ENCODE results near the gene LIPC.
A peak's percentile ranks its signal among the peaks of the same experiment; 100 is the strongest.

Gene LIPC

DNA sequence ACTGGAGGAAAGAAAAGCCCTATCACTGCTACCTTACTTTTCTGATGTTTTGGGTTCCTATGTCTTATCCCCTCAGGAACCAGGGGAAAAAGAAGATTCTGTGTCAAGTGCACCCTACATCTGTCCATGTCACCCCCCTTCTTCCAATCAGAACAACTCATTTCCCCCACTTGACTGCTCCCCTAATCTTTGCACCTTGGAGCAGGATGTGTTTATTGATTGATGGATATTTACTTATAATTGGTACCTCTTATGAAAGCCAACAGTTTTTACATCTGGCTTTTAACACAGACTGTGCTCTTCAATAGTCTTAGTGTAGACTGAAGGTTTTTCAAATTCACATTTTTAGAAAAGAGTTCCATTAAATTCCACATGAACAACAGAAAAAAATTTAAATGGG, 33.3 kb downstream of the LIPC start:
- H3K4me3 ChIP-seq: no peak overlapping the region
- TF ChIP-seq, protein P1, sequence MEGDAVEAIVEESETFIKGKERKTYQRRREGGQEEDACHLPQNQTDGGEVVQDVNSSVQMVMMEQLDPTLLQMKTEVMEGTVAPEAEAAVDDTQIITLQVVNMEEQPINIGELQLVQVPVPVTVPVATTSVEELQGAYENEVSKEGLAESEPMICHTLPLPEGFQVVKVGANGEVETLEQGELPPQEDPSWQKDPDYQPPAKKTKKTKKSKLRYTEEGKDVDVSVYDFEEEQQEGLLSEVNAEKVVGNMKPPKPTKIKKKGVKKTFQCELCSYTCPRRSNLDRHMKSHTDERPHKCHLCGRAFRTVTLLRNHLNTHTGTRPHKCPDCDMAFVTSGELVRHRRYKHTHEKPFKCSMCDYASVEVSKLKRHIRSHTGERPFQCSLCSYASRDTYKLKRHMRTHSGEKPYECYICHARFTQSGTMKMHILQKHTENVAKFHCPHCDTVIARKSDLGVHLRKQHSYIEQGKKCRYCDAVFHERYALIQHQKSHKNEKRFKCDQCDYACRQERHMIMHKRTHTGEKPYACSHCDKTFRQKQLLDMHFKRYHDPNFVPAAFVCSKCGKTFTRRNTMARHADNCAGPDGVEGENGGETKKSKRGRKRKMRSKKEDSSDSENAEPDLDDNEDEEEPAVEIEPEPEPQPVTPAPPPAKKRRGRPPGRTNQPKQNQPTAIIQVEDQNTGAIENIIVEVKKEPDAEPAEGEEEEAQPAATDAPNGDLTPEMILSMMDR (IDR thresholded peaks at IDR 0.05): no peak
- no peak for DNase-seq (ENCODE audit: low spot score)
- no peak overlapping the region for H3K27ac ChIP-seq

DNA sequence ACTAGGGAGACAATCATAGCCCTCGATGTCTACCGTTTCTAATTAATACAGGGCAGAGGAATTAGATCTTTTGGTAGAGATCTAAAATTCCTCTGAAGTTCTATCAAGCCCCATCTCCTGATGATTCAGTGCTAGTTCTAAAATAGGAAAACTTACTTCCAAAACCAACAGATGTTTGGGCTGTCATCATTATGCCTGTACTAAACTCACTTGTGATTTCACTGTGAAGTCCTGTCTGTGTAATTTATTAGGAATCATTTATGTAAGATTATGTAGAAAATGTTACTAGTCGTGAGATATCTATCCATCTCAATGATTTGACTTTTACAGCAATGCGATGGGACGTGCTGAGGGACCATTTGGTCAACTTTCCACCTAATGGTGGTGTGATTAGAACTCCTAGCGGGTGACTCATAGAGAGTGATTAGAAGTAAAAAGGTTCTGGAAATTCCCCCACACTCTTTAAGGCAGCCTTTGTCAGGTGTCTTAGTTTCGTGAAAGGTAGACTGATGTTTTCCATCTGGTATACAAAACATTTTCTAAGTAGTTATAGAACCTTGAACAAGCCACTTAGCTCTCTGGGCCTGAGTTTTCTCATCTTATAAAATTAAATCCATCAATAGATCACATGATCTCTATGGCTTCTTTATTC, 34.2 kb downstream of the LIPC start:
- TF ChIP-seq, protein P1 (IDR thresholded peaks at IDR 0.05): no peak

DNA sequence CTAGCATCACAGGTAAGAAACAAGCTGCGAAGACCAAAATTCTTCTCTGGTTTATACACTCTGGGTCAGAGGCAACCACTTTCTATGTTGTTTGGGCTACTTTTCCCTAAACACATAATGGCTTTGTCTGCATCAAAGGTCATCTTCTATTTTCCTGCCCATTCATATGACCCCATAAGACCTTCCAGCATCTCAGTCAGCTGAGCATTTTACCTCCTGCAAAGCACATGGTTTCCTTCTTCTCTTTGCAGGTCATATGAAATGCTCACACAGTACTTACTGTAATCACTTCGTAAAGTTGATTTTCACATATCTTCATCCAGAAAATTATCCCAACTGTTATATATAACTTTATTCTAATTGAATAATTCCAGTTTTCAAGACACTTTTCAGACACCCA, 34.8 kb downstream of the LIPC start:
- no peak overlapping the region for H3K4me3 ChIP-seq
- DNase-seq (ENCODE audit: low spot score): no peak
- TF ChIP-seq, protein P1 (IDR thresholded peaks at IDR 0.05): no peak
- no peak overlapping the region for H3K27ac ChIP-seq

More for the DNA sequence above, 34.2 kb downstream of the LIPC start:
- Histone ChIP-seq H3K27ac (no peak overlapping the region), H3K4me3 (no peak overlapping the region)
- no peak for DNase-seq (ENCODE audit: low spot score)

DNA sequence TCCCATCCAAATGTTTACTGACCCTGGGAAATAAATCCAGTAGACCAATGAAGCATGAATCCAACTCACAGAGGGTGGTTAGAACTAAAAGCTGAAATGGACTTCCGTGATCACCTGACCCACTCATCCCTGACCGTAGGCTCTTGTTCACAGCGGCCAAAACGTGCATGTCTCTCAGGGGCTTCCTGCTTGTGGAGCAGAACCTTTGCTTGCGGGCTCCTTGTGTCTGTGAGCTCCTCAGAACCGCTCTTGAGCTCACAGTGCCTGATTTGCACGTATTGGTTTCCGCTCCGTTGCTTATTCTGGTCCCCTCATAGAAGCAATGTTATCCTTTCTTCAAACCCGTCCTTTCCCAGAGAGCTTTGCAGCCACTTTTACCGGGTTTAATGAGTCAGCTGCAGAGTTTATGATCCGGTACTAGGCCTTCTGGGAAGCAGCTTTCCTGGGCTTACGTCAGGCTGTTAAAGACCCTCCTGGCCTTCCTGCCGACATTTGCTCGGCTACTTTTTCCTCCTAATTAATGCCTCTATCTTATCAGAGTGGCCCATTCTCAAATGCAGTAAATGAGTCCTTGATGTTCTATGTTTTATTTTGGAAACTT, 35.4 kb downstream of the LIPC start:
- no peak overlapping the region for H3K4me3 ChIP-seq
- H3K27ac ChIP-seq: no peak overlapping the region
- DNase-seq (ENCODE audit: low spot score): no peak
- TF ChIP-seq, protein P1 (IDR thresholded peaks at IDR 0.05): no peak

DNA sequence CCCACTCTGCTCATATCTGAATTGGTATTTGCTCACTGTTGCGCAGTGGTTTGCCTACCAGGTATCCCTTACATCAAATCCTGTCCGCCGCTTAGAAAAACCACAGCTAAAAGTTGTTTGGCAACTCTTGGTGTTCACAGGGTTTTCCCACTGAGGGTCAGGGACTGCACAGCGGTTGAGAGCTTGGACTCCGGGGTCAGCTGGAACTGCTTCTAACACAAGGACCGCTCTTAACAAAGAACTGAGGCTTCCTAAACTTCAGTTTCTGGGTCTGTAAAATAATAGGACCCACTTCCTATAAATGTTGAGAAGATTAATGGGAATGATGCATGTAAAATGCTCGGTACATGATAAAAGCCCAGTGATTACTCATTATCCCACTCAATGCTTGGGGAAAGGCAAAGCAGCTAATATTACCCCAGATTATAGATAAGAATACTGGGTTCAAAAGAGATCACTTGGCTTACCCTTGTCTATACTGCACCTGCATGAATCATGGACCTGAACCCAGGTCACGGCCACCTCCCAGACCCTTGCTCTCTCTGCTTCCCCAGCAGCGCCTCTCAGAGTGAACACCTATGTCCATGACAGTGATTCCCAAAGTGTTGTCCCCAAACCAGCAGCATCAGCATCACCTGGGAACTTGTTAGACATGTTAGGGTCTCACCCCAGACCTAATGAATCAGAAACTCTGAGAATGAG, 36.1 kb downstream of the LIPC start:
- no peak overlapping the region for H3K27ac ChIP-seq
- DNase-seq (ENCODE audit: low spot score): no peak
- TF ChIP-seq, protein P1 (IDR thresholded peaks at IDR 0.05): no peak
- H3K4me3 ChIP-seq: no peak overlapping the region

DNA sequence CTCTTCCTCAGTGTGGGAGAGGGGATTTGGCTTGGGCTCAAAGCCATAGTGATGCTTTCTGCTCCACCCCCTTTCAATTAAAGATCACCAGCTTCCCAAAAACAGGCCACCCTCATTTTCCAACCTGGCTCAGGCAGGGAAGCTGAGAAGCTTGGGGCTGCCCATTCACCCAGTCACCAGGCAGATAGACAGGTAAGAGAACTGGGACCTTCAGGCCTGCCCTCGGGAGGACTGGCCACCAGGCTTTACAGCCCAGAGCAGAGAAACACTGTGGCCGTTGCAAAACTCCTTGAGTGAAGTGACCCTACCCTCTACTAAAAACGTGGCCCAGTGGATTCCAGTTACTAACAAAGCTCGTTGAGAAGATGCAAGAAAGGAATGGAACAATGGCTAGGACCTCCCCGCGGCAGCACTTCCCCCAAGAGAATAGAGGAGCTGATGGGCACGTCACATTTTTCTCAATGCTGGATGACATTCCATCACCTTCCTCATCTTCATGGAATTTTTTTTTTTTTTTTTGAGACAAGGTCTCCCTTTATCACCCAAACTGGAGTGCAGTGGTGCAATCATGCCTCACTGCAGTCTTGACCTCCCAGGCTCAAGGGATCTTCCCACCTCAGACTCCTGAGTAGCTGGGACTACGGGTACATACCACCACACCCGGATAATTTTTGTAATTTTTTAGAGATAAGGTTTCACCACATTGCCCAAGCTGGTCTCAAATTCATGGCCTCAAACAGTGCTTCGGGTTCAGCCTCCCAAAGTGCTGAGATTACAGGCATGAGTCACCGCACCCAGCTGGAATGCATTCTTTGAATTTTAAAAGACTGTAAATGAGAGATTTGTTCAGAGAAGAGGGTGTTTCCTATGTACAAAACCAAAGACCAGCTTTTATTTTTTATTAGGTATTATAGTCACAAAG, 37.9 kb downstream of the LIPC start:
- no peak overlapping the region for H3K4me3 ChIP-seq
- no peak for DNase-seq (ENCODE audit: low spot score)
- peak overlapping the region in 1 of 2 donors; percentile 9 for H3K27ac ChIP-seq
- TF ChIP-seq, protein P1 (IDR thresholded peaks at IDR 0.05): no peak
